Measurements from ENCODE around the gene GRM7. TPM values are rescaled to one million over a fixed set of nuclear protein-coding genes. Genes with fewer than 3 reads are reported as not detected.
A peak's percentile ranks its signal among the peaks of the same experiment; 100 is the strongest.

GRM7 gene
- total RNA-seq, 1 experiment from 2014 or later, result not detected

DNA sequence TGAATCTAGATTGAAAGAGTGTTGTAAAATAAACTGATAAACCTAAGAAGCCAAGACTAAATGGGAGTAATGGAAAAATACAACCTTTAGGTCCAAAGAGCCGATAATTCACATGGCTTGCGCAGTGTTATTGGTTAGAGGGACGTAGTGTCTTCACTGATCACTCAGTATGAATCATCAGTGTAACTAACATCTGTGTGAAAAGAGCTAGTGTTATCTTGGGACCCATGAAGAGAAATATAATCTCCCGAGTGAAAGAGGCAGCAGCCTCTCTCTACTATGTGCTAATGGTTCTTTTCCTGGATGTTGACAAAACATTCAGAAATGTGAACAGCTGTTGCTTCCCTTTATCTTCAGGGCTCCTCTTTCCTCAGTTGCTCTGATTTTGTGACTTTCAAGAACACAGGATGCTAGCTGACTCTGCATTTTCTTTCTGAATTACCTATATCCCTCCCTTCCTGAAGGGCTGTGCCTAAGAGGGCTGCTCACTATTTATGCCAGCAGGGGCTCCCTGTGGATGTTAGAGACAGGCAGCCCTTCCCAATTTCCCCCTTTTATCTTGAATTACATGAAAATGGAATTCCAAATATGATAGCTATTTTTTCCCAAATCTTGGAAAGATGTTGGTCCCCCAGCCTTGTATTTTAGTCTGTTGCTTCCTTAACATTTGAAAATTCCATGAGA, 128.8 kb downstream of the GRM7 start:
- no peak for DNase-seq (ENCODE audit: low read depth, low spot score)
- Histone ChIP-seq H3K9me3 (ENCODE audit: control insufficient read depth in 1 of 2, insufficient read depth in 1 of 2, low read depth in 1 of 2, low read length in 2 of 2) (no peaks in the 10 kb centered on the region), H3K79me2 (ENCODE audit: insufficient read depth, low read length) (no peaks in the 10 kb centered on the region), H3K4me3 (replicated peaks in 1 of 2; ENCODE audit: low read depth in 1 of 2, low read length in 2 of 2) (no peak overlapping the region), H3K9me2 (ENCODE audit: insufficient read depth) (no peaks in the 10 kb centered on the region), H3K4me2 (ENCODE audit: low read length) (no peak overlapping the region), H3K9ac (ENCODE audit: low read length) (no peak overlapping the region), H3K36me3 (ENCODE audit: control insufficient read depth in 1 of 2, insufficient read depth in 2 of 2, low read length in 2 of 2) (no peaks in the 10 kb centered on the region), H3K4me1 (ENCODE audit: control insufficient read depth in 1 of 2, insufficient read depth in 2 of 2, low read length in 2 of 2) (no peaks in the 10 kb centered on the region), H3K27me3 (ENCODE audit: insufficient read depth, low read length) (no peaks in the 10 kb centered on the region), H3K27ac (ENCODE audit: low read depth, low read length) (no peak overlapping the region), H2AFZ (ENCODE audit: low read depth, low read length, poor library complexity, severe bottlenecking) (no peak overlapping the region), H4K20me1 (ENCODE audit: insufficient read depth) (no peaks in the 10 kb centered on the region)
- BruUV-seq (replicated peaks), result no TSS peak
- ATAC-seq, result no peak
- POLR2A ChIA-PET, result no interaction called here
- CTCF ChIA-PET, result no interaction called here
- RAD21 ChIA-PET (ENCODE audit: low non-redundant PET in 1 of 2, low total read pairs in 2 of 2, uncharacterized antibody in 2 of 2, unreplicated experiment in 2 of 2), result no interaction called here
- intact Hi-C loops (cut with micrococcal nuclease), result no loop called here
- no peak for TF ChIP-seq RAD21 (IDR thresholded peaks at IDR 0.05; ENCODE audit: low read depth)
- TF ChIP-seq FOSL1 (IDR thresholded peaks at IDR 0.05; ENCODE audit: low read depth), result no peak

DNA sequence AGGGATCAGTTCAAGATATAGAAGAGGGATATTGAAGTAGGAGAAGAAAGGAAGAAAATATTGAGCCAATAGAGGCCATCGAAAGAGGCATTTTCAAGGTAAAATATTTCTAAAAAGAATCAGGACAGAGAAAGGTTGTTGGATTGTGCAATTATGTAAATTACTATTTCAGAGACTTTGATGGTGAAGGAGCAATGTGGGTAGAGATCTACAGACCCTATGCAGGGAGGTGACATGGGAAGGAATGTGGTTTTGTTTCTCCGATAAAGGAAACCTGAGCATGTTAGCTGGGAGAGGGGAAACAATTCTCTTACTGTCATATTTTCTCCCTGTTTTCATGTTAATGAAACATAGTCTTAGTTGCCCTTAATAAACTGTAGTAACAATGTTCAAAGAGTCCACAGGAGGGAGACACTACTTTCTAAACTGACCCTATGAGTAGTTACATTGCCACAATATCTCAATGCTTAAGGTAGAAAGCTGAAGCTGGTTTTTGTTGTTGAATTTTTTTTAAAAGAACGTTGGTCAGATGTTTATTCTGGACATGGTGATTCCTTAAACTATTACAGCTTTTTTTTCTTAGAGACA, 133.3 kb downstream of the GRM7 start:
- Histone ChIP-seq H3K27me3 (ENCODE audit: insufficient read depth, low read length) (no peaks in the 10 kb centered on the region), H3K9me2 (ENCODE audit: insufficient read depth) (no peaks in the 10 kb centered on the region), H3K9me3 (ENCODE audit: control insufficient read depth in 1 of 2, insufficient read depth in 1 of 2, low read depth in 1 of 2, low read length in 2 of 2) (no peaks in the 10 kb centered on the region), H3K36me3 (ENCODE audit: control insufficient read depth in 1 of 2, insufficient read depth in 2 of 2, low read length in 2 of 2) (no peaks in the 10 kb centered on the region), H4K20me1 (ENCODE audit: insufficient read depth) (no peaks in the 10 kb centered on the region), H3K27ac (ENCODE audit: low read depth, low read length) (no peak overlapping the region), H3K4me1 (ENCODE audit: control insufficient read depth in 1 of 2, insufficient read depth in 2 of 2, low read length in 2 of 2) (no peaks in the 10 kb centered on the region), H2AFZ (ENCODE audit: low read depth, low read length, poor library complexity, severe bottlenecking) (no peak overlapping the region), H3K79me2 (ENCODE audit: insufficient read depth, low read length) (no peaks in the 10 kb centered on the region), H3K4me2 (ENCODE audit: low read length) (no peak overlapping the region), H3K9ac (ENCODE audit: low read length) (no peak overlapping the region), H3K4me3 (replicated peaks in 1 of 2; ENCODE audit: low read depth in 1 of 2, low read length in 2 of 2) (no peak overlapping the region)
- DNase-seq (ENCODE audit: low read depth, low spot score) (peak; percentile 1), ATAC-seq (peak; percentile 44; the same call in 1 of the 2 replicates)
- TF ChIP-seq CTCF (IDR thresholded peaks at IDR 0.05 in 2 of 3, conservative IDR thresholded peaks at IDR 0.05 in 1 of 3; ENCODE audit: borderline replicate concordance in 1 of 3, insufficient read depth in 1 of 3, low read depth in 2 of 3, low read length in 2 of 3), result peak; percentile 10 to 28 (median 17); a peak in 2 of 6 replicates
- no peak for TF ChIP-seq EZH2phosphoT487 (IDR thresholded peaks at IDR 0.05; ENCODE audit: borderline replicate concordance)
- no peak for TF ChIP-seq TCF7L2 (IDR thresholded peaks at IDR 0.05; ENCODE audit: borderline replicate concordance, extremely low read depth, insufficient read depth, insufficient read length)
- TF ChIP-seq EGR1 (IDR thresholded peaks at IDR 0.05; ENCODE audit: low read depth), result no peak
- TF ChIP-seq RAD21 (IDR thresholded peaks at IDR 0.05; ENCODE audit: low read depth), result peak; percentile 27; the same call in 1 of the 2 replicates
- TF ChIP-seq CBX3 (IDR thresholded peaks at IDR 0.05; ENCODE audit: low read depth), result no peak
- TF ChIP-seq MAX (IDR thresholded peaks at IDR 0.05), result no peak
- BruUV-seq (replicated peaks), result no TSS peak
- intact Hi-C loops (cut with micrococcal nuclease), result no loop called here
- RAD21 ChIA-PET (ENCODE audit: low non-redundant PET in 1 of 2, low total read pairs in 2 of 2, uncharacterized antibody in 2 of 2, unreplicated experiment in 2 of 2), result no interaction called here
- POLR2A ChIA-PET, result no interaction called here
- CTCF ChIA-PET, result interaction anchor here (0.9 to 1.4 kb wide), 3 partner anchors 10 to 1423 kb away, joined by 3 to 7 read pairs (median 4); no protein-coding TSS in a partner anchor
